HepG2 (cell line): Measurements from ENCODE around the gene OSGEPL1. TPM values are rescaled to one million over a fixed set of nuclear protein-coding genes. Genes with fewer than 3 reads are reported as not detected.
A peak's percentile ranks its signal among the peaks of the same experiment; 100 is the strongest.

Source experiments
- ATF2 ChIP-seq: sonication (generic); formaldehyde crosslinking; IDR thresholded peaks from 2 replicates; pipeline ENCODE4 v1.4.0; 2020; ENCODE audit warnings: missing genetic modification reagents
- ATF7 ChIP-seq, 2 experiments: fragments of 450-650 bp in 1 of 2; sonication (generic) in 1 of 2; formaldehyde crosslinking in 1 of 2; IDR thresholded peaks; 2 replicates each; pipeline versions ENCODE4 v1.4.0 to v1.6.1; 2016 to 2020; ENCODE audit warnings: antibody characterized with exemption in 1 of 2, mild to moderate bottlenecking in 1 of 2, missing genetic modification reagents in 1 of 2
- DMAP1 ChIP-seq: IDR thresholded peaks from 2 replicates; pipeline ENCODE4 v1.6.1; 2016
- KDM3A ChIP-seq: IDR thresholded peaks from 2 replicates; pipeline ENCODE4 v1.6.1; 2018; ENCODE audit warnings: low read depth, missing compliant biosample characterization
- KLF16 ChIP-seq, 2 experiments: sonication (generic) in 1 of 2; formaldehyde crosslinking in 1 of 2; IDR thresholded peaks; 2 replicates each; pipeline versions ENCODE4 v1.6.1 to v1.8.0; 2016 to 2023; ENCODE audit warnings: missing genetic modification reagents in 2 of 2, missing compliant biosample characterization in 1 of 2
- POLR2AphosphoS2 ChIP-seq: IDR thresholded peaks from 2 replicates; pipeline ENCODE4 v1.6.1; 2011; ENCODE audit warnings: low read depth, low read length, improper control_type of control experiment
- SP4 ChIP-seq: sonication (generic); formaldehyde crosslinking; IDR thresholded peaks from 2 replicates; pipeline ENCODE4 v1.8.1; 2023; ENCODE audit warnings: mild to moderate bottlenecking, missing genetic modification reagents
- TARDBP ChIP-seq: sonication (generic); formaldehyde crosslinking; IDR thresholded peaks from 2 replicates; pipeline ENCODE4 v1.8.0; 2022; ENCODE audit warnings: mild to moderate bottlenecking, missing genetic modification reagents
- ZBTB46 ChIP-seq: sonication (generic); formaldehyde crosslinking; IDR thresholded peaks from 2 replicates; pipeline ENCODE4 v1.4.0; 2020; ENCODE audit warnings: mild to moderate bottlenecking, missing genetic modification reagents, borderline replicate concordance
- ZBTB7A ChIP-seq: sonication (generic); formaldehyde crosslinking; IDR thresholded peaks from 2 replicates; pipeline ENCODE4 v1.8.0; 2022; ENCODE audit warnings: mild to moderate bottlenecking, missing genetic modification reagents
- ZFX ChIP-seq: sonication (generic); formaldehyde crosslinking; IDR thresholded peaks from 2 replicates; pipeline ENCODE4 v1.4.0; 2020; ENCODE audit warnings: mild to moderate bottlenecking, low read depth, missing genetic modification reagents, moderate library complexity
- ZHX1 ChIP-seq: sonication (generic); formaldehyde crosslinking; IDR thresholded peaks from 2 replicates; pipeline ENCODE4 v1.8.1; 2022; ENCODE audit warnings: low read depth, mild to moderate bottlenecking, missing genetic modification reagents
- ZKSCAN8 ChIP-seq: IDR thresholded peaks from 2 replicates; pipeline ENCODE4 v1.6.1; 2016; ENCODE audit warnings: borderline replicate concordance, missing genetic modification reagents, missing compliant biosample characterization
- ZNF280D ChIP-seq: sonication (generic); formaldehyde crosslinking; IDR thresholded peaks from 2 replicates; pipeline ENCODE4 v1.5.1; 2020; ENCODE audit warnings: mild to moderate bottlenecking, missing genetic modification reagents
- ZNF326 ChIP-seq: sonication (generic); formaldehyde crosslinking; IDR thresholded peaks from 2 replicates; pipeline ENCODE4 v1.4.0; 2020; ENCODE audit warnings: missing genetic modification reagents, borderline replicate concordance
- ZNF619 ChIP-seq: sonication (generic); formaldehyde crosslinking; IDR thresholded peaks from 2 replicates; pipeline ENCODE4 v1.4.0; 2020; ENCODE audit warnings: mild to moderate bottlenecking, missing genetic modification reagents
- ZNF784 ChIP-seq: sonication (generic); formaldehyde crosslinking; IDR thresholded peaks from 2 replicates; pipeline ENCODE4 v1.5.1; 2020; ENCODE audit warnings: missing genetic modification reagents, mild to moderate bottlenecking, borderline replicate concordance
- polyA plus RNA-seq, 8 experiments: library from polyadenylated mRNA; depleted of rRNA in 3 of 8; stranded (reverse) in 7 of 8; unstranded in 1 of 8; fragments of >200 nt; fragmentation: Illumina TruSeq in 4 of 8; extraction: Trizol in 4 of 8; gene quantifications; 2 replicates each; pipeline versions ENCODE4 v1.2.1 to v1.2.3, GENCODE V29; 2011 to 2016; ENCODE audit warnings: low read depth in 4 of 8, missing spikeins in 1 of 8, mixed read lengths in 1 of 8; ENCODE audit not compliant: insufficient read depth in 1 of 8
- total RNA-seq, 5 experiments: library from RNA; depleted of rRNA; stranded (reverse); fragments of >200 nt; fragmentation: Illumina TruSeq; extraction: Trizol; gene quantifications; 2 replicates each; pipeline ENCODE4 v1.2.3, GENCODE V29; 2016; ENCODE audit warnings: low read depth in 1 of 5

OSGEPL1 gene
- total and polyA plus RNA-seq, 2 of the 13 experiments (the other 11 are each of a cell fraction or from before 2014, with no cell fraction given) = 10.2 to 10.8 TPM

GRCh38 chr2:189783927-189784867 lies 21.6 kb upstream of the OSGEPL1 start, which contains the start of the genes ORMDL1 and PMS1 (continued):
- TF ChIP-seq TARDBP (CRISPR knock-in tag) (peak; percentile 93), DMAP1 (peak; percentile 98), ZBTB7A (CRISPR knock-in tag) (peak; percentile 86; the same call in 1 of the 2 replicates), ATF2 (CRISPR knock-in tag) (peak; percentile 16; the same call in 1 of the 2 replicates), ZNF326 (peak; percentile 10; the same call in 1 of the 2 replicates), ZHX1 (CRISPR knock-in tag) (no peak; the same call in 1 of the 2 replicates), ATF7 (IDR thresholded peaks at IDR 0.05) (no peak), ATF7 (CRISPR knock-in tag; IDR thresholded peaks at IDR 0.05) (peak; percentile 83), ZNF280D (peak; percentile 90), KDM3A (CRISPR knock-in tag) (peak; percentile 96), KLF16 (CRISPR knock-in tag; IDR thresholded peaks at IDR 0.05) (peak; percentile 87 to 94), ZFX (peak; percentile 99), POLR2AphosphoS2 (no peak), SP4 (CRISPR knock-in tag) (peak; percentile 96), ZKSCAN8 (CRISPR knock-in tag) (no peak), ZBTB46 (CRISPR knock-in tag) (peak; percentile 2; the same call in 1 of the 2 replicates), ZNF784 (CRISPR knock-in tag) (peak; percentile 97), ZNF619 (peak; percentile 97; the same call in 1 of the 2 replicates)
